Measurements from ENCODE around the gene NOS1.

NOS1 gene

DNA sequence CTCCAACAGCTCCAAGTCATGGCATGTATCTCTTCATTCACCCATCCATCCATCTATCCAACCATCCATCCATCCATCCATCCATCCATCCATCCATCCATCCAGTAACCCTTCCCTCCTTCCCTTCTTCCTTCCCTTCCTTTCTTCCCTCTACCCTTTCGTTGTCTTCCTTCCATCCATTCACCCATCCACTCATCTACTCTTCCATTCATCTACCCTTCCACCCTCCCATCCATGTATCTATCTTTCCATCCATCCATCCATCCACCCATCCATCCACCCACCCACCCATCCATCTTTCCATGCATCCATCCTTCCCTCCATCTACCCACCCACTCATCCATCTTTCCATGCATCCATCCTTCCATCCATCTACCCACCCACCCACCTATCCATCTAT, 117.9 kb downstream of the NOS1 start:
- no peak overlapping the region for H3K4me3 ChIP-seq (ENCODE audit: low read depth, low read length)
- TF ChIP-seq, protein P1, sequence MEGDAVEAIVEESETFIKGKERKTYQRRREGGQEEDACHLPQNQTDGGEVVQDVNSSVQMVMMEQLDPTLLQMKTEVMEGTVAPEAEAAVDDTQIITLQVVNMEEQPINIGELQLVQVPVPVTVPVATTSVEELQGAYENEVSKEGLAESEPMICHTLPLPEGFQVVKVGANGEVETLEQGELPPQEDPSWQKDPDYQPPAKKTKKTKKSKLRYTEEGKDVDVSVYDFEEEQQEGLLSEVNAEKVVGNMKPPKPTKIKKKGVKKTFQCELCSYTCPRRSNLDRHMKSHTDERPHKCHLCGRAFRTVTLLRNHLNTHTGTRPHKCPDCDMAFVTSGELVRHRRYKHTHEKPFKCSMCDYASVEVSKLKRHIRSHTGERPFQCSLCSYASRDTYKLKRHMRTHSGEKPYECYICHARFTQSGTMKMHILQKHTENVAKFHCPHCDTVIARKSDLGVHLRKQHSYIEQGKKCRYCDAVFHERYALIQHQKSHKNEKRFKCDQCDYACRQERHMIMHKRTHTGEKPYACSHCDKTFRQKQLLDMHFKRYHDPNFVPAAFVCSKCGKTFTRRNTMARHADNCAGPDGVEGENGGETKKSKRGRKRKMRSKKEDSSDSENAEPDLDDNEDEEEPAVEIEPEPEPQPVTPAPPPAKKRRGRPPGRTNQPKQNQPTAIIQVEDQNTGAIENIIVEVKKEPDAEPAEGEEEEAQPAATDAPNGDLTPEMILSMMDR (IDR thresholded peaks at IDR 0.05; ENCODE audit: borderline replicate concordance, insufficient read depth, low read depth, low read length) = no peak

GRCh38 chr12:117241697-117242096, 119.7 kb downstream of the NOS1 start:
- no peak overlapping the region for H3K4me3 ChIP-seq (ENCODE audit: low read depth, low read length)
- TF ChIP-seq, protein P1 (IDR thresholded peaks at IDR 0.05; ENCODE audit: borderline replicate concordance, insufficient read depth, low read depth, low read length) = no peak

GRCh38 chr12:117240081-117240755, 121.2 kb downstream of the NOS1 start:
- H3K4me3 ChIP-seq (ENCODE audit: low read depth, low read length) = no peak overlapping the region
- TF ChIP-seq, protein P1 (IDR thresholded peaks at IDR 0.05; ENCODE audit: borderline replicate concordance, insufficient read depth, low read depth, low read length) = no peak

GRCh38 chr12:117236456-117237001, 124.9 kb downstream of the NOS1 start:
- H3K4me3 ChIP-seq (ENCODE audit: low read depth, low read length) = no peak overlapping the region
- TF ChIP-seq, protein P1 (IDR thresholded peaks at IDR 0.05; ENCODE audit: borderline replicate concordance, insufficient read depth, low read depth, low read length) = peak; percentile 85

GRCh38 chr12:117235261-117235660, 126.2 kb downstream of the NOS1 start:
- TF ChIP-seq, protein P1 (IDR thresholded peaks at IDR 0.05; ENCODE audit: borderline replicate concordance, insufficient read depth, low read depth, low read length) = no peak
- H3K4me3 ChIP-seq (ENCODE audit: low read depth, low read length) = no peak overlapping the region

DNA sequence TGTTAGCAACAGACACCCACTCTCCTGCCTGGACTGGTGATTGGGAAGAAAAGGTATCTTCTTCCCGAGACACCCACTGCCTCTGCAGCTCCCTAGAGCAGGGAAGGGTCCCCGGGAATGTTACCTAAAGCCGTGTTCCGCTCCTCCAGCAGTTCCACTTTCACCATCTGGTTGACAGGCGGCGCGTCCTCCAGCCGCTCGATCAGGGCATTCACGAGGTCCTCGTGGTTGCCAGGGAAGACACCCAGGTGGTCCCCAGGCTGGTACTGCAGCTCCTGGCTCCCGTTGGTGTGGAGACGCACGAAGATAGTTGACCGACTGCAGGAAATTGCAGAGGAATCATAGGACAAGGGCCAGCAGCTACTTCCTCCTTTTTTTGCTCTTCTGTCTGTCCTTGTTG, 127.0 kb downstream of the NOS1 start:
- TF ChIP-seq, protein P1 (IDR thresholded peaks at IDR 0.05; ENCODE audit: borderline replicate concordance, insufficient read depth, low read depth, low read length) = no peak
- no peak overlapping the region for H3K4me3 ChIP-seq (ENCODE audit: low read depth, low read length)

DNA sequence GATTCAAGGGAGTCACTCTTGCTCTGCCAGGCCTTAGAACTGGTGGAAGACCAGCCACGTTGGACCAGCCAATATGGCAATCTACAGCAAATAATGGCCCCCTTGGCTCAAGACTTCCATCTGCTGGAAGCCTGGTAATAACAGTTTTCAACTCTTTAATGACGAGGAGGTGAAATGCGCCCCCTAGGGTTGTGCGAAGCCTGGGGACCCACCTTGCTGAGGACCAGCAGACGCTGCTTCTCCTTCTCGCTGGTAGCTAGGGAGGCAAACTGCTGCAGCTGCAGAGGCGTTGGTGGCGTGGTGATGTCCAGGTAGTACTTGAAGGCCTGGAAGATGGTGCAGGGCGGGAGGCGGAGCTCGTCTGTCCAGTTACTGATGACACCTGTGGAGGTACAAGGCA, 129.7 kb downstream of the NOS1 start:
- H3K4me3 ChIP-seq (ENCODE audit: low read depth, low read length) = no peak overlapping the region
- TF ChIP-seq, protein P1 (IDR thresholded peaks at IDR 0.05; ENCODE audit: borderline replicate concordance, insufficient read depth, low read depth, low read length) = 0 out of 2 replicates have a peak, but pooled peaks have one; percentile 12
